VCaP (cell line): ENCODE measurements around the gene RPL22.

Experiments
- H3K27ac ChIP-seq: fragments of 450-650 bp; 2 replicates; pipeline ENCODE4 v1.5.1; 2017
- CTCF ChIP-seq: fragments of 450-650 bp; conservative IDR thresholded peaks from 2 replicates; pipeline ENCODE4 v1.5.1; 2017; ENCODE audit warnings: mild to moderate bottlenecking, moderate library complexity

The RPL22 gene

GRCh38 chr1:6199298-6200187 is at the start of gene RPL22:
Gene RPL22 (minus strand): TSS chr1:6199595. CDS start chr1:6199573, 22 bp downstream.
- no peak for TF ChIP-seq CTCF
- H3K27ac ChIP-seq = peak within 1 kb of the TSS; percentile 98

- peak overlapping the region; percentile 23; the same call in 1 of the 2 replicates for H3K27ac ChIP-seq
- no peak for TF ChIP-seq CTCF
These were observed 48.9 kb upstream of the RPL22 start for GRCh38 chr1:6248161-6248776.

GRCh38 chr1:6247651-6248050 is 48.3 kb upstream of the RPL22 start:
- TF ChIP-seq CTCF = no peak
- H3K27ac ChIP-seq = no peak overlapping the region; the same call in 1 of the 2 replicates

GRCh38 chr1:6246497-6247467 is 47.4 kb upstream of the RPL22 start:
- TF ChIP-seq CTCF = peak; percentile 96

GRCh38 chr1:6245869-6246496 is 46.6 kb upstream of the RPL22 start:
- peak overlapping the region; percentile 71 for H3K27ac ChIP-seq
- TF ChIP-seq CTCF = no peak

More at GRCh38 chr1:6246497-6247467, 47.4 kb upstream of the RPL22 start:
- H3K27ac ChIP-seq = peak overlapping the region; percentile 71

- H3K27ac ChIP-seq = peak overlapping the region; percentile 71
- TF ChIP-seq CTCF = peak; percentile 91
These were observed 45.9 kb upstream of the RPL22 start for GRCh38 chr1:6245086-6245868.
